CD14-positive monocyte (primary cell): Measurements from ENCODE around the gene MEPE. TPM values are rescaled to one million over a fixed set of nuclear protein-coding genes. Genes with fewer than 3 reads are reported as not detected.

Experiments used
- DNase-seq, 3 donors: peaks; one replicate each; pipeline ENCODE4 v3.0.0-alpha.2; 2011 to 2022
- H2AFZ ChIP-seq: 2 replicates; pipeline ENCODE4 v1.6.0; 2012; ENCODE audit warnings: mild to moderate bottlenecking, low read depth, low read length, inconsistent platforms; ENCODE audit not compliant: insufficient read depth, poor library complexity, severe bottlenecking
- H3K27ac ChIP-seq, 2 donors: 1 replicate in 1 of 2; 2 replicates in 1 of 2; pipeline ENCODE4 v1.5.1; 2012 to 2013; ENCODE audit warnings: low read length in 2 of 2, control low read depth in 1 of 2, inconsistent platforms in 1 of 2, low read depth in 1 of 2, mild to moderate bottlenecking in 1 of 2
- H3K27me3 ChIP-seq, 2 donors: one replicate each; pipeline versions ENCODE4 v1.6.0 to v1.6.1; 2011 to 2013; ENCODE audit warnings: low read length in 2 of 2; ENCODE audit not compliant: control insufficient read depth in 2 of 2, insufficient read depth in 2 of 2
- H3K36me3 ChIP-seq, 2 donors: replicated peaks in 1 of 2; 1 replicate in 1 of 2; 2 replicates in 1 of 2; pipeline versions ENCODE4 v1.5.1 to v1.6.1; 2012 to 2013; ENCODE audit warnings: low read length in 2 of 2, control low read depth in 1 of 2, inconsistent platforms in 1 of 2, mild to moderate bottlenecking in 1 of 2; ENCODE audit not compliant: insufficient read depth in 2 of 2, control insufficient read depth in 1 of 2
- H3K4me1 ChIP-seq, 2 donors: 1 replicate in 1 of 2; 2 replicates in 1 of 2; pipeline versions ENCODE4 v1.5.1 to v1.6.1; 2012 to 2013; ENCODE audit warnings: low read length in 2 of 2, control low read depth in 1 of 2, inconsistent platforms in 1 of 2, mild to moderate bottlenecking in 1 of 2, moderate library complexity in 1 of 2; ENCODE audit not compliant: insufficient read depth in 2 of 2, control insufficient read depth in 1 of 2
- H3K4me2 ChIP-seq: replicated peaks from 2 replicates; pipeline ENCODE3; 2012; ENCODE audit warnings: low read length, moderate library complexity, mild to moderate bottlenecking; ENCODE audit not compliant: poor library complexity, severe bottlenecking; ENCODE audit errors: extremely low read depth
- H3K4me3 ChIP-seq, 3 experiments: fragments of 200-600 bp in 1 of 3; sonication (generic) in 1 of 3; replicated peaks in 1 of 3; 1 replicate in 2 of 3; 2 replicates in 1 of 3; pipeline ENCODE4 v1.5.1; 2011 to 2013; ENCODE audit warnings: low read length in 3 of 3, mild to moderate bottlenecking in 3 of 3, control low read depth in 2 of 3, low read depth in 2 of 3, inconsistent platforms in 1 of 3, moderate library complexity in 1 of 3
- H3K79me2 ChIP-seq: 2 replicates; pipeline ENCODE4 v1.6.0; 2012; ENCODE audit warnings: mild to moderate bottlenecking, control low read depth, inconsistent platforms, low read length, moderate library complexity; ENCODE audit not compliant: insufficient read depth
- H3K9ac ChIP-seq: 2 replicates; pipeline ENCODE4 v1.6.0; 2017; ENCODE audit warnings: low read length, mild to moderate bottlenecking; ENCODE audit not compliant: insufficient read depth, poor library complexity, severe bottlenecking
- H3K9me3 ChIP-seq, 2 donors: replicated peaks in 1 of 2; 1 replicate in 1 of 2; 2 replicates in 1 of 2; pipeline versions ENCODE4 v1.5.1 to v1.6.1; 2012 to 2013; ENCODE audit warnings: low read length in 2 of 2, control low read depth in 1 of 2; ENCODE audit not compliant: control insufficient read depth in 1 of 2, insufficient read depth in 1 of 2
- H4K20me1 ChIP-seq: 2 replicates; pipeline ENCODE4 v1.6.0; 2012; ENCODE audit warnings: mild to moderate bottlenecking, low read length, control low read depth, moderate library complexity; ENCODE audit not compliant: insufficient read depth
- H3K27ac Mint-ChIP-seq, 7 donors: one replicate each; pipeline ENCODE4 v1.8.0; 2020; ENCODE audit warnings: mild to moderate bottlenecking in 7 of 7, mixed read lengths in 7 of 7, moderate library complexity in 6 of 7, inconsistent platforms in 2 of 7
- H3K27me3 Mint-ChIP-seq, 3 donors: one replicate each; pipeline ENCODE4 v1.8.0; 2021 to 2022; ENCODE audit warnings: low read depth in 3 of 3, mild to moderate bottlenecking in 3 of 3, mixed read lengths in 3 of 3, moderate library complexity in 3 of 3, inconsistent platforms in 1 of 3
- H3K36me3 Mint-ChIP-seq, 2 donors: one replicate each; pipeline ENCODE4 v1.8.0; 2020; ENCODE audit warnings: mixed read lengths in 2 of 2, inconsistent platforms in 1 of 2, mild to moderate bottlenecking in 1 of 2
- H3K4me1 Mint-ChIP-seq: one replicate; pipeline ENCODE4 v1.8.0; 2020; ENCODE audit warnings: mild to moderate bottlenecking, mixed read lengths
- H3K4me3 Mint-ChIP-seq, 2 donors: one replicate each; pipeline ENCODE4 v1.8.0; 2020; ENCODE audit warnings: mild to moderate bottlenecking in 2 of 2, mixed read lengths in 2 of 2, moderate library complexity in 1 of 2
- H3K9me3 Mint-ChIP-seq, 7 donors: one replicate each; pipeline ENCODE4 v1.8.0; 2020 to 2022; ENCODE audit warnings: mixed read lengths in 7 of 7, mild to moderate bottlenecking in 6 of 7, moderate library complexity in 6 of 7, inconsistent platforms in 2 of 7
- WGBS: methylation state at CpG from one replicate; pipeline ENCODE4 v1.1.5; 2013; ENCODE audit warnings: missing lambda C conversion rate; ENCODE audit not compliant: insufficient coverage; 5-methylcytosine and 5-hydroxymethylcytosine counted together
- intact Hi-C, 2 donors: fragments of 100-400 bp; cut with micrococcal nuclease; formaldehyde crosslinking; loops; one replicate each; pipeline versions ENCODE4 v1.15.0 to v1.15.1; 2023
- polyA plus RNA-seq, 3 donors: library from polyadenylated mRNA; depleted of rRNA in 1 of 3; unstranded in 2 of 3; stranded (reverse) in 1 of 3; fragments of 300-500 nt in 2 of 3; fragments of >200 nt in 1 of 3; fragmentation: Illumina TruSeq in 2 of 3; gene quantifications; 1 replicate in 2 of 3; 2 replicates in 1 of 3; pipeline ENCODE4 v1.2.3, GENCODE V29; 2012 to 2021
- TF ChIP-seq, protein P1 (sequence below): fragments of 200-600 bp; IDR thresholded peaks from one replicate; pipeline ENCODE4 v1.8.0; 2022; ENCODE audit warnings: antibody characterized with exemption, mild to moderate bottlenecking

The MEPE gene
- polyA plus RNA-seq, 3 donors: not detected

DNA sequence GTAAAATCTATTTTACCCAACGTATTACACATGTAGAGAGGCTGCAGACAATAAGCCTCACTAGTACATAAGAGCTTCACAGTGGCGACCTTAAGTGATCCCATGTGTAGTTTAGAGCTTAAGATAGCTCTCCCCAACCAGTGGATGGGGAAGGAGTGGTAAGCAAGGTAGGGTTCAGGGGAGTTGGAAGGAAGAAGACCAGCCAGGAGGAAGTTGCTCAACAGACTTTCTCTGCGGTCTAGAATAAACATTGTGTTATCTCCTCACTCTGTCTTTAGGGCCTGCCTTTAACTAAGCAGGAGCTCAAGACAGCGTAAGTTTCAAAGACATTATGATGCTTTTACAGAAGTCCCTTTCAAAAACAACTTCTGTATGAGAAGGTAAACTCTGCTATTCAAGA, 16.8 kb downstream of the MEPE start:
- Mint-ChIP-seq H3K27ac (peak overlapping the region; percentile 85 to 99 (median 90)), H3K36me3 (no peaks in the 10 kb centered on the region), H3K27me3 (peaks cover 4 to 12% (median 12%) of the 10 kb centered on the region in 3 donors), H3K4me3 (peak overlapping the region in 1 of 2 donors; percentile 78), H3K9me3 (peaks cover 0 to 2% (median 0%) of the 10 kb centered on the region in 7 donors), H3K4me1 (peaks cover 36% of the 10 kb centered on the region)
- peak; percentile 63 to 78 (median 76) for DNase-seq
- no CpG with 5 or more reads among the region's 4 CpGs for WGBS
- H3K27me3 ChIP-seq: peaks cover 0 to 11% of the 10 kb centered on the region in 2 donors
- H3K4me3 ChIP-seq: peak overlapping the region in 1 of 3 experiments; percentile 38
- no peaks in the 10 kb centered on the region for H4K20me1 ChIP-seq
- H2AFZ ChIP-seq: no peak overlapping the region
- H3K4me2 ChIP-seq: peak overlapping the region; percentile 49
- H3K9me3 ChIP-seq: no peaks in the 10 kb centered on the region
- TF ChIP-seq, protein P1, sequence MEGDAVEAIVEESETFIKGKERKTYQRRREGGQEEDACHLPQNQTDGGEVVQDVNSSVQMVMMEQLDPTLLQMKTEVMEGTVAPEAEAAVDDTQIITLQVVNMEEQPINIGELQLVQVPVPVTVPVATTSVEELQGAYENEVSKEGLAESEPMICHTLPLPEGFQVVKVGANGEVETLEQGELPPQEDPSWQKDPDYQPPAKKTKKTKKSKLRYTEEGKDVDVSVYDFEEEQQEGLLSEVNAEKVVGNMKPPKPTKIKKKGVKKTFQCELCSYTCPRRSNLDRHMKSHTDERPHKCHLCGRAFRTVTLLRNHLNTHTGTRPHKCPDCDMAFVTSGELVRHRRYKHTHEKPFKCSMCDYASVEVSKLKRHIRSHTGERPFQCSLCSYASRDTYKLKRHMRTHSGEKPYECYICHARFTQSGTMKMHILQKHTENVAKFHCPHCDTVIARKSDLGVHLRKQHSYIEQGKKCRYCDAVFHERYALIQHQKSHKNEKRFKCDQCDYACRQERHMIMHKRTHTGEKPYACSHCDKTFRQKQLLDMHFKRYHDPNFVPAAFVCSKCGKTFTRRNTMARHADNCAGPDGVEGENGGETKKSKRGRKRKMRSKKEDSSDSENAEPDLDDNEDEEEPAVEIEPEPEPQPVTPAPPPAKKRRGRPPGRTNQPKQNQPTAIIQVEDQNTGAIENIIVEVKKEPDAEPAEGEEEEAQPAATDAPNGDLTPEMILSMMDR: no peak
- no peak overlapping the region for H3K9ac ChIP-seq
- no peaks in the 10 kb centered on the region for H3K79me2 ChIP-seq
- H3K4me1 ChIP-seq: peaks cover 38 to 44% of the 10 kb centered on the region in 2 donors
- H3K36me3 ChIP-seq: no peaks in the 10 kb centered on the region
- H3K27ac ChIP-seq: peak overlapping the region in 1 of 2 donors; percentile 87
- intact Hi-C loops: loop anchor here (5.0 to 10.0 kb wide), 2 partner anchors 48 to 55 kb away; no protein-coding TSS in a partner anchor

DNA sequence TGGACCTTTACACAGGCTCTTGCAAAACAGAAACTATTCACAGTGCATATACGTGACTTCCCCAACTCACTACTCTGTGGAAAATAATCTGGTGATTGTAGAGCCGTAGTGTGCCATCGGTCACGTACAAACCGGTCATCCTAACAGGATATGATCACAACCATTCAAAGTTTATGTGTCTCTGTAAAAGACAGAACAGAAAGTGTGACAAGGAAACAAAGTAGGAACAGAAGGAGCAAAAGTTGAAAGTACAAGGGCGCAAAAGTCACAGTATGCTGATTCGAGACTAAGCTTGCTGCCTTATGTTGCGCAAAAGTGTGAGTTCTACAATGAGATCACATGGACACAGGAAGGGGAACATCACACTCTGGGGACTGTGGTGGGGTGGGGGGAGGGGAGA, 18.6 kb downstream of the MEPE start:
- WGBS: 8% methylated on average over 2 of the region's 8 CpGs
- H3K4me1 Mint-ChIP-seq: peaks cover 36% of the 10 kb centered on the region
- Histone ChIP-seq H3K4me3 (peak overlapping the region in 1 of 3 experiments; percentile 50), H3K4me2 (peak overlapping the region; percentile 51), H3K27me3 (peaks cover 0 to 9% of the 10 kb centered on the region in 2 donors), H4K20me1 (no peaks in the 10 kb centered on the region), H3K27ac (peak overlapping the region; percentile 87 to 93), H2AFZ (no peak overlapping the region), H3K4me1 (peaks cover 40 to 42% of the 10 kb centered on the region in 2 donors), H3K9ac (peak overlapping the region; percentile 42), H3K36me3 (no peaks in the 10 kb centered on the region), H3K9me3 (no peaks in the 10 kb centered on the region), H3K79me2 (no peaks in the 10 kb centered on the region)
- DNase-seq: peak; percentile 87 to 96 (median 89)
- intact Hi-C loops: loop anchor here (5.0 to 10.0 kb wide), 2 partner anchors 46 to 53 kb away; no protein-coding TSS in a partner anchor
- peak overlapping the region in 1 of 2 donors; percentile 87 for H3K4me3 Mint-ChIP-seq
- H3K36me3 Mint-ChIP-seq: no peaks in the 10 kb centered on the region
- TF ChIP-seq, protein P1: no peak
- H3K27ac Mint-ChIP-seq: peak overlapping the region; percentile 91 to 99 (median 95)
- peaks cover 0 to 2% (median 0%) of the 10 kb centered on the region in 7 donors for H3K9me3 Mint-ChIP-seq
- H3K27me3 Mint-ChIP-seq: peaks cover 5 to 8% (median 7%) of the 10 kb centered on the region in 3 donors
